Effector memory CD8-positive, alpha-beta T cell (primary cell): Measurements from ENCODE around the gene RGL3.
A peak's percentile ranks its signal among the peaks of the same experiment; 100 is the strongest.

Source experiments
- ATAC-seq: fragments of 150-1000 bp; cut with Tn5 transposase; replicated peaks from 2 replicates; pipeline ENCODE4 v1.10.0; 2021; ENCODE audit warnings: mild to moderate bottlenecking, moderate library complexity
- DNase-seq, 3 experiments: peaks; one replicate each; pipeline ENCODE4 v3.0.0; 2021
- H3K27ac Mint-ChIP-seq, 2 donors: one replicate each; pipeline ENCODE4 v1.8.0; 2022; ENCODE audit warnings: mild to moderate bottlenecking in 2 of 2, mixed read lengths in 2 of 2, moderate library complexity in 2 of 2
- H3K27me3 Mint-ChIP-seq, 2 donors: one replicate each; pipeline ENCODE4 v1.8.0; 2022; ENCODE audit warnings: mixed read lengths in 2 of 2
- H3K36me3 Mint-ChIP-seq: one replicate; pipeline ENCODE4 v1.8.0; 2022; ENCODE audit warnings: mild to moderate bottlenecking, moderate library complexity, mixed read lengths; ENCODE audit not compliant: insufficient read depth
- H3K4me1 Mint-ChIP-seq, 2 donors: one replicate each; pipeline ENCODE4 v1.8.0; 2022; ENCODE audit warnings: low read depth in 2 of 2, mixed read lengths in 2 of 2
- H3K4me3 Mint-ChIP-seq, 2 donors: one replicate each; pipeline ENCODE4 v1.8.0; 2022; ENCODE audit warnings: mild to moderate bottlenecking in 2 of 2, mixed read lengths in 2 of 2, moderate library complexity in 2 of 2
- H3K9me3 Mint-ChIP-seq, 2 donors: one replicate each; pipeline ENCODE4 v1.8.0; 2022; ENCODE audit warnings: mixed read lengths in 2 of 2

The RGL3 gene

DNA sequence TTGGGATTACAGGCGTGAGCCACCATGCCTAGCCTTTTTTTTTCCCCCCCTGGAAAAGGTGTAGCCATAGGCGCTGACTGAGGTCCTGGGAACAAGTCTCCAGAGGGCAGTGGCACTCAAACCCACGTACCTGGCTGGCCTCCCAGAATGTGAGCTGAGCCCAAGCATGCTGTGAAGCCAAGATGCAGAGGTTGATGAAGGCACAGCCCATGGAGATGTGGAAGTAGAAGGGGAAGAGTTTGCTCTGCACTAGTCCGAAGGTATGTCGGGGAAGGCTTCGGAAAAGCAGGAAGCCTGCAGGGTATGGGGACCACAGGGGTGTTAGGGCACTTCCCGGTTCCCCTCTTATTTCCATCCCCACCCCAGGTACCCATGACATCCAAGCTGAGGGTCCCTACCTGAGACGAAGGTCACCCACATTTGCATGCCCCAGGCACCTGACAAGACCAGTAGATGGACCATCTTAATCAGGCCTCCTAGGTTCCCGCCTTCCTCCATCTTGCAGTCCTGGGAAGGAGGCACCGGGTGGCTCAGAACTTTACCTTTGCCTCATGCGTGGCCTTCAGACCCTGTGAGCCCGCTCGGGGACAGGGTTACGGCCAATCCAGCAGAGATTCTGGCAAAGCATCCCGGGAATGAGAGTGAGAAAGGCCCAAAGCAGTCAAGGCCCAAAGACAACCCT, 73.9 kb downstream of the RGL3 start:
- DNase-seq (no peak), ATAC-seq (no peak)
- peak overlapping the region; percentile 96 to 97 for H3K4me3 Mint-ChIP-seq
- no peaks in the 10 kb centered on the region for H3K27me3 Mint-ChIP-seq
- no peaks in the 10 kb centered on the region for H3K9me3 Mint-ChIP-seq
- peaks cover 11% of the 10 kb centered on the region for H3K36me3 Mint-ChIP-seq
- H3K27ac Mint-ChIP-seq: peak overlapping the region; percentile 91 to 97
- H3K4me1 Mint-ChIP-seq: peaks cover 25 to 31% of the 10 kb centered on the region in 2 donors
